HG03432 (cell line): ENCODE measurements around the gene ADAMTSL3.

Experiments
- ATAC-seq: cut with Tn5 transposase; IDR thresholded peaks from one replicate; pipeline ENCODE4 v1.9.1; 2021; ENCODE audit warnings: mild to moderate bottlenecking, moderate library complexity; ENCODE audit not compliant: unreplicated experiment

ADAMTSL3 gene

DNA sequence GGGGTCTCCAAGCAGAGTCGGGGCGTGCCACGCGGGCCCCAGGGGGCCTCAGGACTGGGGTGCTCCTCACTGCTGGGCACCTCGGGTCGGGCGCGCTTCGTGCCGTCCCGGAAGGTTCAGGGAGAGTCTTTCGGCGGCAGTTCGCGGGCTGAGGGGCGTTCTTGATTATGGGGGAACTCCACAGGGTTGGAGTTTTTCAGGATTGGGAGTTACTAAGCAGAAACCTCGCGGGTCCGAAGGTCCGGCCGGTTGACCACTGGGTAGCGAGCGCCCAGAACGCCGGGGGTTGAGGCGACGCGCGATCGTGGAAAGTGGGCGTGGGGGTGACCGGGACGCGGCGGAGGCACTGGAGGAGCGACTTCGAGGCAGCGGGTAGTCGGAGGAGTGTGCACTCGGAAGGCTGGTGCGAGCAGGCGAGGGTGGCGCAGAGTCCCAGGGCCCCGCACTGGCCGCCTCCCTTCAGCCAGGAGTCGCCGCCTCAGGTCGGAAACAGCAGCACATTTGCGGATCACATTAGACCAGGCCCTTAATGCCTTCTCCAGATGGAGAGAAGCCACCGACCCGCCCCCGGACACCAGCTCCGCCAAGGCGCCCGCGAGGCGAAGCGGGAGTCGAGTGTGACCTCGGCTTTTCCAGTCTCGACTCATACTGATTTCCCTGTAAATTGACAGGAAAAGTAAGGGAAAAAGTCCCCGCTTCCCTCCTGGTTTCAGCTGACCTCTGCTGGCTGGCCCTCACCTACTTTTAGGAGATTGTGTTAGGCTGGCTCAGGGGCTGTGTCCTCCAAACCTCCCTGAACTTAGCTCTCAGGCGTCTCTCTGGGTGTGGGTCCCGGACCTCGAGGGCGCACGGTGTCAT, 685 bp downstream of the ADAMTSL3 start:
- no peak for ATAC-seq

DNA sequence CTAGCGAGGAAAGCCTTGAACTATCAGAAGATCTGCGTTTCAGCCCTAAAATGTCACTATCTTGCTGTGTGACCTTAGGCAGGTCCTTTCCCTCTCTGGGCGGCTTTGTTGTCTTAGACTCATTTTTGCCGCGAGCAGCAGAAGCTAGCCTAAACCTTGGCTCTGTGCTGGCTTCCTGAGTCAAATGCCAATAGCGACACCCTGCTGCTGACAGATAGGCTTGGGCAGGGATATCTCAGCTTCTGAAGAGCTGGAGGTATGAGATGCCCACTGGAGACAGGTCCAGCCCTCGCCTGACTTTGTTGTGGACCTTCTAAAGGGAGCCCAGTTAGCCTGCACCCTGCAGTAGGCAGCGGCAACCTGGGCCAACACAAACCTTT, 1.3 kb downstream of the ADAMTSL3 start:
- ATAC-seq: no peak

DNA sequence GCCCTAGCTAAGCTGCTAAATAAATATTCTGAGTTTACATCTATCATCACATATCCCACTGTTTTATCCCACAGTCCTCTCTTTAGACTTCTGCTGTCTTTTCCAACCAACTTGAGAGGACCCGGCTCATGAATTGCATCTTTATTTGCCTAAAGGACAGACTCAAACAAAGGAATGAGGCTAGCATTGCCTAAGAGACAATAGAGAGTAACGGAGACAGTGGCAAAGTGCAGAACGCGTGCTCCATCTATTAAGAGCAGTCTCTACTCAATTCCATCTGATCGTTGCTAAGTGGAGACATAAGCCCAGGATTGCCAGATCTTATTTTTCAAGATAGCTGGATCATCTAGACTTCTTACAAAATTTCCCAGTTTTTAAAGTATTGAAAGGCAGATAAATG, 2.3 kb downstream of the ADAMTSL3 start:
- no peak for ATAC-seq

DNA sequence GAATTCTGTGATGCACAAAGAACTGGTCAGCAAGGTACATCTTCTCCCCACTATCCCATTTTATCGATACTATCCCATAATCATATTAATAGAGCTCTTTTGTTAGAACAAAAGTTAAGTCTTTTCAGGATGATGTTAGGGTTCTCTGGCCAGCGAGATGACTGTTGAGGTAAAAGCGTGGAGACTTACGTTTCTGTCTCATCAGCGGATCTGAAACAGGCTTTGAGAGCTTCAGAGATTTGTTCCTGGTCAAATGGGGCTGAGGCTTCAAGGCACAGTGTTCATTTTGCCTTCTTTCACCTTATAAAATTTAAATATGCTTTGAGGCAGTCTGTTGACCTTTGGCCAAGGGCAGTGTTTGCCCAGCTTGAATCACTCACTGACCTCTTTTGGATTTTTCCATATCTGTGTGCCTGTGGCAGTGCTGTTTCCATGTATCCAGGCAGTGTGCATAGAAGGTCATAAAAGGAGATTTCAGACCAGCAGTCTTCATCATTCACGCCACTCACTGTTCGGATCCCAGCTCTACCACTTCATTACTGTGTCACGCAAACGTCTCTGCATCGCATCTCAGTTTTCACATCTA, 3.1 kb downstream of the ADAMTSL3 start:
- ATAC-seq: no peak

DNA sequence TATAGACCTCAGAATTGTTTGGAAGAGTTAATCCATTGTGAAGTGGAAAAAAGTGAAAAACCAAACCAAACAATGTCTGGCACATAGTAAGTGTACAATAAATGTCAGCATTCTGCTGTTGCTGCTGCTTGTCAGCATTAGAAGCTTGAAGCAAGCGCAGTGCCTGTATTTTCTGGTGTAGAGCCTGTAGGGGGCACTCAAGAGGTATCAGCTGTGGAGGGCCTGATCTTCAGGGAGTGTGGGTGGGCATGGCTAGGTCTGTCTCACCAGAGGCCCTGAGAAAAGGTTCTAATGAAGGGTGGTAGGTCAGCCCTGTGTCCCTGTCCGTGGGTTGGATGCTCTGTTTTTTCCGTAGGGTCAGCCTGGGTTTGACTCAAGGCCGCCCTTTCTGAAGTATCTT, 3.6 kb downstream of the ADAMTSL3 start:
- ATAC-seq: no peak

DNA sequence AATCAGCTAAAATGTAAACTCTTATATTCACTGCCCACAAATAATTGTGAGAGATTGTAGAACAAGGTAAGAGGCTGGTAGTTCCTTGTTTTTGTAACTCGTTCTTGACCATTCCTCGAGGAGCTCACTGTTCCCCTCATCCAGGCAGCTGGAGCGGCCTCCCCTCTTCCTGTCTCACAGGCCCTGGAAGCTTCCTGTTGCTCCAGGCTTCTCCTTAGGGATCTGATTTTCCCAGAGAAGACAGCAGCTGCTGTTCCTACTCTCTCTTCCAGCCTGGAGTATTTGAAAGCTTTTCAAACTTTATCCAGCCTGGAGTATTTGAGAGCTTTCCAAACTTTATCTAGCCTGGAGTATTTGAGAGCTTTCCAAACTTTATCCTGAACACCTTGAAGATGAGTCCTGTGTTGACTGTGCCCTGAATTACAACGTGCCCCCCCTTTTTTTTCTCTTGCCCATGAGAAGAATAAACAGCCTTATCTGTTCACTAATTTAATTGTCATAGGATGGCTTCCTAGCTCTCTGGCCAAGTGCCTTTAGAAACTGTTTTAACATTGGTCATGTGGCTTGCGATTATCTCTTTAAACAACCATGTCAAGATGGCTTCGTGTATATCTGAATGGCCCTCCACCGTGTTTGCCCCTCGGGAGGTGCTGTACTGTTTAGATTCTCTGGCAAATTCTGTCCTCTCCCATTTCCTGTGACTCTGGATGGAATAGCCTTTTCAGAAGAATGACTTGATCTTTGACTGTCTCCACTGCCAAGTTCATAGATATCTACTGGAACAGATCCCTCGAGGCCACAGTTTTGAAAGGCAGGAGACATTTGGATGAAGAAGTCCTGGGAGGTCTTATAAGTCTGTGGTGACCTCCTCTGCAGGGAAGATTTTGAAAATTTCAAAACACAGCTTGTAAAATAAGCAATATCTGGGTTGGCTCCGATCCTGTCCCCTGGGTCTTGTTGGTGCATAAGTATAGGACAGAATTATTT, 4.8 kb downstream of the ADAMTSL3 start:
- ATAC-seq: no peak

DNA sequence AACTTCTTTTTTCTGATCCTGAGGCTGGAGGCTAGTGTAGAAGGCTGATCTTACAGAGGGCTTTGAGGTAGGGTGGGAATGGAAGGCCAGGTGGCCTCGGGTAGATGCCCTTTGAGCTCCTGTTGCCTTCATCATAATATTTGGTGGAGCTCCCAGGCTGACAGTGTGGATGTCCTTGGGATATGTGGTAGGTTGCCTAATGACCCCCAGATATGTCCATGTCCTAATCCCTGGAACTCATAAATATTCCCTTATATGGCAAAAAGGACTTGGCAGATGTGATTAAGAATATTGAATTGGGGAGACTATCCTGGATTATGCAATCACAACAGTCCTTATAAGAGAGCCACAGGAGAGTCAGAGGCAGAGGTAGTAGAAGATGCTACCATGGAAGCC, 5.5 kb downstream of the ADAMTSL3 start:
- ATAC-seq: no peak

DNA sequence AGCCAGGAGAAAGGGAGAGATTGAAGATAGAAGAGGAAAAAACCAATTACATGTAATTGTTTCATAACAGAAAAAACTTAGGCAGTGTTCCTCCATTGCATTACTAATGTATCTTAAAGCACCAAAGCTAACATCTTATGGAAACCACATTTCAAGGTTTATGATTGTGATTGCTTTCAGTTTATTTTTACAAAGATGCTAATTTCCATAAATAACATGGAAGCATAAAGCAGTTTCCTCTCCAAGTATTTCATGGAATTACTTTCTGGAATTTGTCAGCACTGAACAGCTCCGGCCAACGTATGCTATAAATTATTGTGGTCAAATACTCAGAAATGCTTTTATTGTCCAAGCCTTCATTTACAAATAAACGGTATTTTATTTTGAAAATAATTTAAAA, 11.6 kb downstream of the ADAMTSL3 start:
- no peak for ATAC-seq

DNA sequence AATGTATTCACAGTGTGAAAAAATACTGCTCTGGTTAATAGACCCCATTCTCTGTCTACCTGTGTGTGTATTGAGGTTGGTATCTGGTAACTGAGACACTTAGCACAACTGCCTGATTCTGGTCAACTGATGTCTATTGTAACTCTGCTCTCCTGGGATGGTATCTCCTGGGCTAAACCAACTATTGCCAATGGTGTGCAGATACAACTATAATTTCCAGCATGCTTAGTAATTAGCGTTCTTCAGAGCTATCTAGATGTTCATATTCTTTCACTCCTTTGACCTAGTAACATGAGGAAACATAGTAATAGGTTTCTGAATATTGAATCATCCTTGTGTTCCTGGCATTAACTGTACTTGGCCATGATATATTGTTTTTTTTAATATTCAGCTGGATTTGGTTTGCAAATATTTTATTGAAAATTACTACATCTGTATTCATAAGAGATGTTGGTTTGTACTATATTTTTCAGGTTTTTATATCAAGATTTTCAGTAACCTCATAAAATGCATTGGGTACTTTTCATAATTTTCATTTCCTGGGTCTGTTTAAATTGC, 16.8 kb downstream of the ADAMTSL3 start:
- ATAC-seq: no peak

DNA sequence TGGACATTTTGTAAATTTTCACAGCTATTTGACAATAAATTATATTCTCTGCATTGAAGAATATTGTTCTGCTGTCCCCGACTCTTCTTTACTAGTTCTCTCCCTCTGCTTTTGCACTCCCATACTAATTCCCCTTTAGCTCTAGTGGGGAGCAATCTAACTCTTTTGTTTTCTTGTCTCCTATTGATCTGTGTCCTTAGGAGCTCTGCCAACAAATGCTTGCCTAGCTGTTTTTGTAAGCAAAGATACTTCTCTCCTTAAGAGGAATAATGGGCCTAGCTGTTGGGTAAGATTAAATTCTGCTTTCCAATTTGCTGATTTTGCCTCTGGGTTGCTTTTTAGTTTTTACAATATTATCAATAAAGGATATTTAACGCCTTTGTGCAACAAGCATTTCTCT, 17.7 kb downstream of the ADAMTSL3 start:
- no peak for ATAC-seq

DNA sequence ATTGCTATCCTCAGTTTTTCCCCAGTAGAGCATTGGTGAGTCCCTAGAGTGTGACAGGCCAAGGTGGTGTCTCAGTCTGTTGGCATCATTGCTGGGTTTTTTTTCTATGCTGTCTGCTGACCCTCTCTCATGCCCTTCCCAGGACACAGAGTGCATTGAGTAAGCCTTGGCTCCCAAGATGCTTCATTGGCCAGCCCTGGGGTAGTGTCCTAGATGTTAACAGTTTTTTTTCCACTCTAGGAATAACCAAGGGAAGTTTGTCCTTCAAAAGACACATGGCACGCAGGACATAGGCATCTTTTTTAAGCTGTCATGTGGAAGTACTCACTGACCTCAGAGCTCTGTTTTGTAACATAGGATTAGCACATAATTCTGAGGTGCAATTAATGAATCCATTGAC, 19.5 kb downstream of the ADAMTSL3 start:
- no peak for ATAC-seq

DNA sequence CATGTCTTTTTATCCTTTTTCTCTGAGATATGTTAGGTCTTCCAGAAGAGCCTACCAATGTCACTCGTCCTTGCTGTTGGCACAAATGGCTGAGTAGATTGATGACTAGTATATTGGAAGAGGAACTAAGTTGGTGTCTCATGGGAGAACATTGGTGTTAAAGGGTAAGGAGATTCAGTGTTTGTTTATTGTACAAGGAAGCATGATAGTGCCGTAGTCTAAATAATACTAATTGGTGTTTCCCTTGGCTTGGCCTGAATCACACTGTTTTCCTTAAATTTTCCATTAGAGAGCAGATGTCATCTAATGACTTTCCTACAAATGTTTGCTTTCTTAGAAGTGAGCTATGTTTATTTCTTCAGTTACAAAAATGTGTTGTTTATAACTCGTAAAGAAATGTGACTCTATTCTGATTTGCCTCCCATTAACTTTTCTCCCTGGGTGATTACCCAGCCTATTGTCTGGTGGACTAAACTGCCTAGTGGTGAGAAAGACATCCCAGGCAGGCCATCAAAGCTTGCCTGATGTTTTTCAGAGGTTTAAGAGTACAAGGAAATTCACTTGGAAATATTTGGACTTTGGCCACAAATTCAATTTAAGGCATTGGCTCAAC, 28.7 kb downstream of the ADAMTSL3 start:
- ATAC-seq: no peak

DNA sequence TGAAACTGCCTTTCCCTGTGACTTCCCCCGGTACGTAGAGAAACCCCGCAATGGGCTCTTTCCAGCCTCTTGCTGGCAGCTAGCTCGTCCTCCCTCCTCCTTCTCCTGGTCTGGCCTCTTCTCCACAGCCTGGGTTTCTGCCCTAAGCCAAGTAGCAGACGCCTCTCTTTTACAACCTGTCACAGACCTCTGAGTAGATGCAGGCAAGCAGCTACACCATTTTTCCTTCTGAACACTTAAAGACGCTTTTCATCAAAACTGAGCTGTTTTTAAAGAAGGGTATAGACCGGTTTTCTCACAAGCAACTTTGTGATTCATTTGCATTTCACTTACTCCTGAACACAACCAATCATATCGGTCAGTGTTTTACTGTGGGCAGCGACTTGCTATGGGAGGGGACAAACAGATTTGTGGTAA, 32.0 kb downstream of the ADAMTSL3 start:
- ATAC-seq: no peak

DNA sequence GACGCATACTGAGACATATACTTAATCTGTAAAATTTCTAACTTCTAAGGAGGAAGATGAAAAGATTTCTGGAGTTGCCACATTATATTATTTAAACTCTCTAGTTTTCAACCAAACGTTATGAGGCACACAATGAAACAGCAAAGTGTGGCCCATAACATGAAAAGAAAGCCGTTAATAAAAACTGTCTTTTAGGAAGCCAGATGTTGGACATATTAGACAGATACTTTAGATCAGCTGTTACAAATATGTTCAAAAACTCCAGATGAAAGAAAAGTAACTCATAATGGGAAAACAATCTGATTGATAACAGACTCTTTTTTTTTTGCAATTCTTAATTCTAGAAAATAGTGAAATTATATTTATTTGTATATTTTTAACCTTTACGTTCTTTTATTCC, 34.3 kb downstream of the ADAMTSL3 start:
- ATAC-seq: no peak

DNA sequence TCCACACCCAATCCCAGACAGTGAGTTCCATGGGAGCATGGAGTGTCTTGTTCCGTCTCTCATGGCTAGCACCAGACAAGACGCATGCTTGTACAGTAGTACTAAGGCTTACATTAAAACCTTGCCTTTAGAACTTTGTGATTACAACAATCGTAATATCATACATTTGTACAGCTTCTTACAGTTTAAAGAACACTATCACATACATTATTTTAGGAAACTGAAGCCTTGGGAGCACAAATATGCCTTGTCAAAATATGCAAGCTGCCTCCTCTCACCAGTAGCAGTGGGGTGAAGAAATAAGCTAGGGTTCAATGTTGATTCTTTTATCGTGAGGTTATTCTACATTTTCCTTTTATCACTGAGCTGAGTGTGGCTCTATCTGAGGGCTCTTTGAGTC, 36.8 kb downstream of the ADAMTSL3 start:
- no peak for ATAC-seq

DNA sequence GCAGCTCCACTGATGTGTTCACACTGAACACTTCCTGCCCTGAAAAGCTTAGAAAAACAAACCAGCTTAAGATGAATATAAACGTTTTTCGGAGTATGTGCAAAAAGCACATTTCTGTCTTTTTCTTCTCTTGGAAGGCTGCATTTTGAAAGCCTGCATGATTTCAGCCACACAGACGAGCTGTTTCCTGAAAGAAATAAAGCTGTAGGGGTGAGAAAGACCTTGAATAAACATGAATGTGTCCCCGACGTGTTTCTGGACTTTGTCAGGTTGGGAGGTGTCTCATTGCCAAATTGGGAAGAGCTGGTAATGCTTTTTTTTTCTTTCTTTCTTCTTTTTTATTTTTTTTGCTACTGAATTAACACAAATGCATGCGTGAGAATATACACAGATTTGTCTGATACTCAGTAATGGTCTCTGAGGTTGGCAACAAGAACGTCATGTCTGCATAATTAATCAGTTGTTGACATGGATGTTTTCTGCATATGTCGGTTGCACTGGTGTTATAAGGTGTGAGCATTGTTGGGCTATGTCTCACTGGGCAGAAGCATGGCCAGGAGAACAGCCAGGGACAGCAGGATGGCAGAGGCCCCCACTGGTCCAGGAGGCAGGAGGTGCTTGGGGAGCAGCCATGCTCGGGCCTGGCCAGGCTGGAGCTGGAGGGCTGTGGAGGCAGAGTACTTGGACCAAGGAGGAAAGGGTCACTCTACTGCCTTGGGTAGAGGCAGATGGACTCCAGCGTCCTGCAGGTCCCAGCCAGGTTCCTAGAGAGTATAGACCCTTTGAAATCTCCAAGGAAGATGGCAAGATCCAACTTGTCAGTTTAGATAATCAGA, 39.0 kb downstream of the ADAMTSL3 start:
- no peak for ATAC-seq

DNA sequence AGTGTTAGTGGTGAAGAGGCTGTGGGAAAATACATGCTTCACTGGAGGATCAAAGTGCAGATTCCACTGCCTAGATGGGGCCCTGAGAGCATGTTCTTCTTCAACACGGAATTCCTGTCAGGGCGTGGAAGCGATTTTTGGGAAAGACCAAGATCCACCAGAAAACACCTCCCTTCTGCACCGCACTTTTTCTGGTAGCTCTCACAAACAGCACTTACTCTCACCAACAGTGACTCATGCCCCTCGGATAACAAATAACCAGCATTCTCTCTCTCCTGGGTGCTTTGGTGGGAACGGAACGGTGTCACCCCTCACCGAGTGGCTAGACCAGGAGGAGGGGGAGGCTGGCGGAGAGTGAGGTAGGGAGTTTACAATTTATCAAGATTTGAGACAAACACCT, 40.1 kb downstream of the ADAMTSL3 start:
- ATAC-seq: no peak

DNA sequence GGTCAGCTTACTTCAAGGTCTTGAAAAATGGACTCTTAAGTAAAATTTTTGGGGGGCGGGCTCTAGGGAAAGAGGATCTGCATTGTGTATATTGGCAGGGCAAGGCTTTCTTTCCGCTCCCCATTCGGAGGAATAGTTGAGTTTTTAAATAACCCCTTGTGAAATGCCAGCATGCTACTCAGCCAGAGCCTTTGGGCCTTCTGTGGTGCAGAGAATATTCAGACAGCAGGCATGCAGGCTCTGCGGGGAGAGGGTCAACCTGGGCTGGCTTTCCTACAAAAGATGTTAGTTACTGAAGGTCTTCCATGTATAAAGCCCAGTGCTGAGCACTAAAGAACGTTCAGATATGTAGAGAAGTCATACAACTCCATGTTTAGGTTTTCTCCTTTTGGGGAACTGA, 40.6 kb downstream of the ADAMTSL3 start:
- no peak for ATAC-seq

DNA sequence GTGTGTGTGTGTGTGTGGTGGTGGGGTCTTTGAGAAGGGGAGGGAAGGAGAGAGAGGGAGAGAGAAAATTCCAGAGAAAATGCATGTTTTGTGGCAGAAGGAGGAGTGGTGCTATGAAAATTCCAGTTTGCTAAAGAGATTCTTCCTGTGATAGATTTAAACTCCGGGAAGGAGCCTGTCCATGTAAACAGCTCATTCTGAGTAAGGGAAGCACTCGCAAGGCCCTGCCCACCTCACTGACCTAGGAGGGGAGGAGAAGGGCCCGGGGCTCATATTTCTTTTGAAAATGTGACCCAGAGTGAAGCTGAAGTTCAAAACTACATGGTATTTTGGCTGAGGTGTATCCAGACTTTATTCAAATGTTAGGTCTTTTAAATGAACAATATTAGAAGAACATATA, 41.3 kb downstream of the ADAMTSL3 start:
- ATAC-seq: no peak

DNA sequence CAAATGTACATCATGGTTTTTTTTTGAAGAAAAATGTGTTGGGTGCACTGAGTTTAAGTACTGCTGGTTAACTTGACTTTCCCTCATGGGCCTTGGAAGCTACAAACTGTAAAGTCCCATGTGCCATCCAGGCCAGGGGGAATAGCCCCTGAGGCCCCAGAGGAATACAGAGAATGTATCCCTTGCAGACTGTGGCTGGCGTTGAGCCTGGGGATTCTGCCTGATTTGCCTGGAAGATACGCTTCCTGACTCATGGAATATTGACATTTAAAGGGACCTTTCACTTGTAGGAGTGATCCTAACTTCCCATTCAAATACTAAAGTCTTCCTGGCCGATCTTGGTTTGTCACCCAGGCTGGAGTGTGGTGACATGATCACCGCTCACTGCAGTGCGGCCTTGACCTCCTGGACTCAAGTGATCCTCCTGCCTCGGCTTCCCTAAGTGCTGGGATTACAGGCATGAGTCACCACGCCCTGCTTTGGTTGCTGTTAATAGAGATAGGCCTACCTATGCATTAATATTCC, 42.0 kb downstream of the ADAMTSL3 start:
- no peak for ATAC-seq
